IMR-90 (cell line): ENCODE measurements around the gene AP3S1. TPM values are rescaled to one million over a fixed set of nuclear protein-coding genes. Genes with fewer than 3 reads are reported as not detected.
A peak's percentile ranks its signal among the peaks of the same experiment; 100 is the strongest.

Experiments
- ATAC-seq: fragments of 200-7000 bp; cut with Tn5 transposase; 2 replicates; pipeline ENCODE4 v1.9.1; 2020; ENCODE audit warnings: low read depth, mild to moderate bottlenecking, moderate library complexity
- BruUV-seq: library from RNA; stranded (reverse); fragments of 400-500 nt; replicated peaks from 2 replicates; lab custom pipeline; 2021; lab: Mats Ljungman, UMichigan
- CTCF ChIA-PET: fragments of 300-600 bp; formaldehyde crosslinking; extraction: SDS; loops from one replicate; lab custom pipeline; 2021; ENCODE audit warnings: antibody characterized with exemption; lab: Yijun Ruan, JAX
- POLR2A ChIA-PET: fragments of 300-600 bp; sonication (Branson Sonifier 250); formaldehyde crosslinking; loops from one replicate; lab custom pipeline; 2022; ENCODE audit warnings: antibody characterized with exemption; ENCODE audit not compliant: unreplicated experiment; lab: Charles Lee
- DNase-seq: peaks from one replicate; pipeline ENCODE4 v3.0.0; 2013
- H2AFZ ChIP-seq: replicated peaks from 2 replicates; pipeline ENCODE3; 2013; ENCODE audit warnings: low read length, mild to moderate bottlenecking; ENCODE audit not compliant: poor library complexity
- H2AK5ac ChIP-seq: 2 replicates; pipeline ENCODE4 v1.6.1; 2013; ENCODE audit warnings: low read depth, low read length, inconsistent platforms
- H2AK9ac ChIP-seq: replicated peaks from 2 replicates; pipeline ENCODE3; 2013; ENCODE audit warnings: mild to moderate bottlenecking, low read depth, low read length, moderate library complexity; ENCODE audit not compliant: poor library complexity
- H2BK120ac ChIP-seq: 2 replicates; pipeline ENCODE4 v1.6.1; 2013; ENCODE audit warnings: low read depth, low read length, inconsistent platforms
- H2BK15ac ChIP-seq: 3 replicates; pipeline ENCODE4 v1.6.1; 2013; ENCODE audit warnings: low read depth, low read length, inconsistent platforms
- H2BK20ac ChIP-seq: 2 replicates; pipeline ENCODE4 v1.6.1; 2013; ENCODE audit warnings: low read depth, mild to moderate bottlenecking, inconsistent platforms, low read length, moderate library complexity
- H2BK5ac ChIP-seq: 2 replicates; pipeline ENCODE4 v1.6.1; 2013; ENCODE audit warnings: mild to moderate bottlenecking, low read depth, low read length, inconsistent platforms; ENCODE audit not compliant: poor library complexity, severe bottlenecking
- H3K14ac ChIP-seq: replicated peaks from 2 replicates; pipeline ENCODE4 v1.6.1; 2013; ENCODE audit warnings: low read depth, low read length, inconsistent platforms
- H3K18ac ChIP-seq: 2 replicates; pipeline ENCODE4 v1.6.1; 2013; ENCODE audit warnings: low read depth, low read length, control low read depth
- H3K23ac ChIP-seq: 2 replicates; pipeline ENCODE4 v1.6.1; 2013; ENCODE audit warnings: low read depth, low read length, inconsistent platforms
- H3K27ac ChIP-seq: 2 replicates; pipeline ENCODE4 v1.5.1; 2013; ENCODE audit warnings: mild to moderate bottlenecking, control low read depth, low read length; ENCODE audit not compliant: insufficient read depth
- H3K27me3 ChIP-seq: 2 replicates; pipeline ENCODE4 v1.6.1; 2013; ENCODE audit warnings: low read length; ENCODE audit not compliant: control insufficient read depth, insufficient read depth
- H3K36me3 ChIP-seq: 2 replicates; pipeline ENCODE4 v1.6.1; 2013; ENCODE audit warnings: low read length, mixed read lengths; ENCODE audit not compliant: control insufficient read depth, insufficient read depth
- H3K4ac ChIP-seq: 2 replicates; pipeline ENCODE4 v1.6.1; 2013; ENCODE audit warnings: low read depth, low read length, inconsistent platforms
- H3K4me1 ChIP-seq: 2 replicates; pipeline ENCODE4 v1.6.1; 2013; ENCODE audit warnings: low read length, mixed read lengths; ENCODE audit not compliant: control insufficient read depth, insufficient read depth
- H3K4me2 ChIP-seq: 2 replicates; pipeline ENCODE4 v1.6.1; 2013; ENCODE audit warnings: low read depth, mild to moderate bottlenecking, control low read depth, low read length, moderate library complexity
- H3K4me3 ChIP-seq: 2 replicates; pipeline ENCODE4 v1.5.1; 2013; ENCODE audit warnings: low read depth, mild to moderate bottlenecking, control low read depth, low read length, moderate library complexity; ENCODE audit not compliant: insufficient read depth
- H3K56ac ChIP-seq: 2 replicates; pipeline ENCODE4 v1.6.1; 2013; ENCODE audit warnings: low read length, inconsistent platforms; ENCODE audit not compliant: insufficient read depth; ENCODE audit errors: extremely low read depth
- H3K79me1 ChIP-seq, 2 experiments: 2 replicates each; pipeline ENCODE4 v1.6.1; 2013; ENCODE audit warnings: low read length in 2 of 2, inconsistent platforms in 1 of 2, low read depth in 1 of 2
- H3K9ac ChIP-seq: 2 replicates; pipeline ENCODE4 v1.6.1; 2013; ENCODE audit warnings: low read depth, low read length, control low read depth
- H3K9me1 ChIP-seq: 2 replicates; pipeline ENCODE4 v1.6.1; 2013; ENCODE audit warnings: low read length, inconsistent platforms; ENCODE audit not compliant: insufficient read depth
- H3K9me3 ChIP-seq: 2 replicates; pipeline ENCODE4 v1.6.1; 2013; ENCODE audit warnings: low read length; ENCODE audit not compliant: control insufficient read depth, insufficient read depth
- H4K20me1 ChIP-seq: 2 replicates; pipeline ENCODE4 v1.6.1; 2013; ENCODE audit warnings: low read length, inconsistent platforms; ENCODE audit not compliant: insufficient read depth
- H4K5ac ChIP-seq: 2 replicates; pipeline ENCODE4 v1.6.1; 2013; ENCODE audit warnings: mild to moderate bottlenecking, low read depth, low read length, control low read depth
- H4K8ac ChIP-seq, 2 experiments: 2 replicates each; pipeline ENCODE4 v1.6.1; 2013; ENCODE audit warnings: low read depth in 2 of 2, low read length in 2 of 2, control low read depth in 1 of 2, inconsistent platforms in 1 of 2
- H4K91ac ChIP-seq: 2 replicates; pipeline ENCODE4 v1.6.1; 2013; ENCODE audit warnings: low read depth, low read length, inconsistent platforms; ENCODE audit not compliant: insufficient read depth
- CEBPB ChIP-seq: IDR thresholded peaks from 2 replicates; pipeline ENCODE4 v1.6.1; 2012; ENCODE audit warnings: low read depth, low read length, improper control_type of control experiment
- CHD1 ChIP-seq: IDR thresholded peaks from 2 replicates; pipeline ENCODE4 v1.6.1; 2012; ENCODE audit warnings: low read depth, low read length, improper control_type of control experiment
- MAZ ChIP-seq: IDR thresholded peaks from 2 replicates; pipeline ENCODE4 v1.6.1; 2012; ENCODE audit warnings: low read depth, mild to moderate bottlenecking, low read length, improper control_type of control experiment, moderate library complexity, borderline replicate concordance
- WGBS, 2 experiments: methylation state at CpG; one replicate each; pipeline versions ENCODE4 v1.1.5 to v1.1.7; 2013; ENCODE audit warnings: missing lambda C conversion rate in 2 of 2; ENCODE audit not compliant: insufficient read length in 1 of 2; ENCODE audit errors: extremely low coverage in 2 of 2; 5-methylcytosine and 5-hydroxymethylcytosine counted together
- dilution Hi-C: fragments of 300-500 bp; cut with HindIII; formaldehyde crosslinking; loops from one replicate; pipeline ENCODE4 v1.14.3; 2018; ENCODE audit warnings: low sequenced_read_pairs; ENCODE audit not compliant: unreplicated experiment
- in situ Hi-C: fragments of 300-500 bp; cut with MboI; formaldehyde crosslinking; loops from 3 replicates; pipeline ENCODE4 v1.14.3; 2019; ENCODE audit warnings: low sequenced_read_pairs, inconsistent platforms, mixed read lengths
- intact Hi-C: fragments of 100-400 bp; cut with micrococcal nuclease; formaldehyde crosslinking; loops from 2 replicates; pipeline ENCODE4 v1.10.0; 2022
- polyA plus RNA-seq, 3 experiments: library from polyadenylated mRNA; depleted of rRNA; stranded (reverse); fragments of >200 nt; gene quantifications; 2 replicates each; pipeline ENCODE4 v1.2.3, GENCODE V29; 2012; ENCODE audit warnings: low replicate concordance in 1 of 3
- total RNA-seq: library from RNA; depleted of rRNA; stranded (reverse); fragments of >200 nt; gene quantifications from 2 replicates; pipeline ENCODE4 v1.2.3, GENCODE V29; 2012

AP3S1 gene
- total and polyA plus RNA-seq, 2 of the 4 experiments (the other 2 are of a cell fraction): 21.9 to 73.1 TPM

- no TSS peak for BruUV-seq
- intact Hi-C loops (loop anchor here (2.0 kb wide), 1 partner anchor 31 kb away; no protein-coding TSS in a partner anchor), in situ Hi-C loops (no loop called here), dilution Hi-C loops (no loop called here)
- Histone ChIP-seq H3K23ac (no peak overlapping the region), H2BK5ac (peak overlapping the region; percentile 67), H3K27me3 (no peaks in the 10 kb centered on the region), H2AK9ac (no peak overlapping the region), H3K9ac (no peak overlapping the region), H2BK15ac (peak overlapping the region; percentile 74; the same call in 1 of the 3 replicates), H3K27ac (peak overlapping the region; percentile 82; the same call in 1 of the 2 replicates), H3K56ac (no peak overlapping the region), H3K79me1 (no peaks in the 10 kb centered on the region), H3K4me3 (no peak overlapping the region), H4K91ac (peak overlapping the region; percentile 68), H4K8ac (peak overlapping the region in 1 of 2 experiments; percentile 50; a peak in 1 of 4 replicates), H3K4me2 (no peak overlapping the region; the same call in 1 of the 2 replicates), H4K20me1 (no peaks in the 10 kb centered on the region), H2AFZ (peak overlapping the region; percentile 60), H3K36me3 (no peaks in the 10 kb centered on the region), H3K4ac (peak overlapping the region; percentile 48; the same call in 1 of the 2 replicates), H3K9me3 (no peaks in the 10 kb centered on the region), H3K4me1 (peaks cover 9% of the 10 kb centered on the region), H3K9me1 (peaks cover 6% of the 10 kb centered on the region), H2BK120ac (peak overlapping the region; percentile 44; the same call in 1 of the 2 replicates), H2BK20ac (peak overlapping the region; percentile 41; the same call in 1 of the 2 replicates), H2AK5ac (peak overlapping the region; percentile 87; the same call in 1 of the 2 replicates), H3K18ac (peak overlapping the region; percentile 96), H4K5ac (peak overlapping the region; percentile 85), H3K14ac (peak overlapping the region; percentile 54; the same call in 1 of the 2 replicates)
- TF ChIP-seq CEBPB: peak; percentile 56
- no peak for TF ChIP-seq MAZ
- no peak for TF ChIP-seq CHD1
- WGBS, 2 experiments: no CpG with 5 or more reads among the region's 3 CpGs
- ATAC-seq (0 out of 2 replicates have a peak, but pooled peaks have one; percentile 14), DNase-seq (peak; percentile 33)
- POLR2A ChIA-PET: no interaction called here
- CTCF ChIA-PET: interaction anchor here (0.6 to 1.6 kb wide), 3 partner anchors 63 to 111 kb away, joined by 4 to 6 read pairs (median 5); no protein-coding TSS in a partner anchor
These were observed 106.4 kb downstream of the AP3S1 start for GRCh38 chr5:115948091-115948534.
